NB4 (cell line): Measurements from ENCODE around the gene CCKAR.

Experiments used
- CTCF ChIP-seq: IDR thresholded peaks from one replicate; pipeline ENCODE4 v1.5.1; 2012; ENCODE audit warnings: low read depth, low read length
- POLR2A ChIP-seq: IDR thresholded peaks from 2 replicates; pipeline ENCODE4 v1.6.1; 2011; ENCODE audit warnings: mild to moderate bottlenecking; ENCODE audit not compliant: insufficient read length; ENCODE audit errors: extremely low read depth

- TF ChIP-seq POLR2A (no peak), CTCF (no peak)
These were observed 3.2 kb upstream of the CCKAR start for GRCh38 chr4:26493461-26493860.
